GM23338 (cell line): ENCODE data around the gene EEF2. TPM values are rescaled to one million over a fixed set of nuclear protein-coding genes. Genes with fewer than 3 reads are reported as not detected.

Experiments
- ATAC-seq: fragments of 200-7000 bp; cut with Tn5 transposase; 3 replicates; pipeline ENCODE4 v1.9.1; 2020
- DNase-seq: peaks from one replicate; pipeline ENCODE4 v3.0.0-alpha.2; 2015; ENCODE audit warnings: low spot score
- H2AFZ ChIP-seq: fragments of 200-600 bp; sonication (generic); 2 replicates; pipeline ENCODE4 v1.8.0; 2016; ENCODE audit warnings: antibody characterized with exemption, mild to moderate bottlenecking, moderate library complexity
- H3F3A ChIP-seq: fragments of 200-600 bp; sonication (generic); replicated peaks from 2 replicates; pipeline ENCODE4 v1.8.0; 2017; ENCODE audit warnings: antibody characterized with exemption, mixed run types, low read depth
- H3K27ac ChIP-seq: fragments of 200-600 bp; sonication (generic); 2 replicates; pipeline ENCODE4 v1.6.1; 2016; ENCODE audit warnings: low read depth
- H3K27me3 ChIP-seq: fragments of 200-600 bp; sonication (generic); 2 replicates; pipeline ENCODE4 v1.8.0; 2016; ENCODE audit warnings: mild to moderate bottlenecking, mixed run types, moderate library complexity; ENCODE audit not compliant: insufficient read depth
- H3K36me3 ChIP-seq: fragments of 200-600 bp; sonication (generic); 2 replicates; pipeline ENCODE4 v1.8.0; 2016; ENCODE audit warnings: mild to moderate bottlenecking; ENCODE audit not compliant: insufficient read depth
- H3K4me1 ChIP-seq: fragments of 200-600 bp; sonication (generic); 2 replicates; pipeline ENCODE4 v1.8.0; 2016; ENCODE audit warnings: mild to moderate bottlenecking, moderate library complexity; ENCODE audit not compliant: insufficient read depth
- H3K4me2 ChIP-seq: fragments of 200-600 bp; sonication (generic); 2 replicates; pipeline ENCODE4 v1.7.1; 2017; ENCODE audit warnings: mixed run types
- H3K4me3 ChIP-seq: fragments of 200-600 bp; sonication (generic); 2 replicates; pipeline ENCODE4 v1.6.1; 2016; ENCODE audit warnings: mixed run types
- H3K79me2 ChIP-seq: fragments of 200-600 bp; sonication (generic); replicated peaks from 2 replicates; pipeline ENCODE4 v1.8.0; 2017; ENCODE audit warnings: mild to moderate bottlenecking; ENCODE audit not compliant: insufficient read depth
- H3K9me2 ChIP-seq: fragments of 200-600 bp; sonication (generic); 2 replicates; pipeline ENCODE4 v1.8.0; 2017; ENCODE audit not compliant: insufficient read depth
- H4K20me1 ChIP-seq: fragments of 200-600 bp; sonication (generic); replicated peaks from 2 replicates; pipeline ENCODE4 v1.8.0; 2017; ENCODE audit warnings: mild to moderate bottlenecking; ENCODE audit not compliant: insufficient read depth
- H3K27ac Mint-ChIP-seq: 2 replicates; pipeline ENCODE4 v1.8.0; 2020; ENCODE audit warnings: inconsistent platforms, mild to moderate bottlenecking, moderate library complexity, mixed read lengths
- H3K27me3 Mint-ChIP-seq: 3 replicates; pipeline ENCODE4 v1.8.0; 2022; ENCODE audit warnings: low read depth, mild to moderate bottlenecking, moderate library complexity, mixed read lengths, inconsistent platforms; ENCODE audit not compliant: insufficient read depth, poor library complexity
- H3K36me3 Mint-ChIP-seq: 3 replicates; pipeline ENCODE4 v1.8.0; 2021; ENCODE audit warnings: low read depth, mild to moderate bottlenecking, inconsistent platforms, moderate library complexity, mixed read lengths
- H3K4me1 Mint-ChIP-seq: 3 replicates; pipeline ENCODE4 v1.8.0; 2020; ENCODE audit warnings: mild to moderate bottlenecking, inconsistent platforms, mixed read lengths
- H3K4me3 Mint-ChIP-seq: 3 replicates; pipeline ENCODE4 v1.8.0; 2021; ENCODE audit warnings: moderate library complexity, mild to moderate bottlenecking, inconsistent platforms, mixed read lengths
- H3K9me3 Mint-ChIP-seq: 3 replicates; pipeline ENCODE4 v1.8.0; 2020; ENCODE audit warnings: moderate library complexity, mild to moderate bottlenecking, inconsistent platforms, mixed read lengths
- CREB1 ChIP-seq: fragments of 250-450 bp; sonication (Bioruptor Pico); IDR thresholded peaks from 2 replicates; pipeline ENCODE4 v1.5.0; 2020; ENCODE audit warnings: low read depth, mild to moderate bottlenecking, moderate library complexity
- EZH2phosphoT487 ChIP-seq: fragments of 200-600 bp; sonication (generic); IDR thresholded peaks from one replicate; pipeline ENCODE4 v1.8.1; 2018; ENCODE audit warnings: antibody characterized with exemption; ENCODE audit not compliant: unreplicated experiment
- JUNB ChIP-seq: IDR thresholded peaks from one replicate; pipeline ENCODE4 v1.6.1; 2016; ENCODE audit warnings: antibody characterized with exemption; ENCODE audit not compliant: unreplicated experiment
- STAT1 ChIP-seq: IDR thresholded peaks from one replicate; pipeline ENCODE4 v1.6.1; 2016; ENCODE audit warnings: antibody characterized with exemption; ENCODE audit not compliant: unreplicated experiment
- ZNF114 ChIP-seq: fragments of 250-450 bp; sonication (Bioruptor Pico); IDR thresholded peaks from 2 replicates; pipeline ENCODE4 v1.5.0; 2020; ENCODE audit warnings: mild to moderate bottlenecking, moderate library complexity
- polyA plus RNA-seq: library from polyadenylated mRNA; unstranded; fragments of >200 nt; fragmentation: Nextera tagmentation; extraction: Ambion mirVana; gene quantifications from 2 replicates; pipeline ENCODE4 v1.2.1, GENCODE V29; 2016
- total RNA-seq: library from RNA; depleted of rRNA; stranded (reverse); fragments of >200 nt; shearing (Covaris generic); gene quantifications from 2 replicates; pipeline ENCODE4 v1.2.3, GENCODE V29; 2014
- TF ChIP-seq, protein P1 (sequence below): fragments of 250-450 bp; sonication (Bioruptor Pico); IDR thresholded peaks from 2 replicates; pipeline ENCODE4 v1.5.0; 2020; ENCODE audit warnings: mild to moderate bottlenecking, moderate library complexity

The EEF2 gene
- total and polyA plus RNA-seq, 2 experiments from 2014 or later = 772 to 2,987 TPM

DNA sequence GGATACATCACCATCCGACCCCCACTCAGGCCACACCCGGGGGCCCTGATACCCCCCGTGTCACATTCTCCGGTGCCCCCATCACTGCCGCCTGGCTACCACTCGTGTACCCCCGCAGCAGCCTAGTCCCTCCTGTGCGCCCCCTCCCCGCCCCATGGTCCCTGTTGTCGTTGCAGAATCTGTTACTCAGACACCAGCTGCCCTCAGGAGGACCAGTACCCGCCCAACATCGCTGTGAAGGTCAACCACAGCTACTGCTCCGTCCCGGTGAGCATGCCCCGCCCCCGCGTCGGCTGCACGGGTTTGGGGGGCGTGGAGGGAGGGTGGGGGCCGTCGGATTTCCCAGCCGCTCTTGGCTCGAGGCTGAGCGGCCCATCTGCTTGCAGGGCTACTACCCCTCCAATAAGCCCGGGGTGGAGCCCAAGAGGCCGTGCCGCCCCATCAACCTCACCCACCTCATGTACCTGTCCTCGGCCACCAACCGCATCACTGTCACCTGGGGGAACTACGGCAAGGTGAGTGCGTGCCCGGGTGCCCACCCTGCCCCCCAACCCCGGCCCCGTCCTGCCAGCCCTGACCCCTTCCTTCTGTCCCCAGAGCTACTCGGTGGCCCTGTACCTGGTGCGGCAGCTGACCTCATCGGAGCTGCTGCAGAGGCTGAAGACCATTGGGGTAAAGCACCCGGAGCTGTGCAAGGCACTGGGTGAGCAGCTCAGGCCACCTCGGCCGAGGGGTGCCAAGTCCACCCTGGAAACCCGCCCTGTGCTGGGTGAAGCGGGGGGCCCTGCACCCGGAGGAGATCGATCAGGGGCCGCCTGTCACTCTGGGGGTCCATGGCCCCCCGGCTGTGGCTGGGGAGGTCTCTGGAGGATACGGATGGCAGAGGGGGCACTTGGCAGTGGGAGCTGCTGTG, 43.3 kb upstream of the EEF2 start:
- no peaks in the 10 kb centered on the region for H3K27me3 ChIP-seq
- ATAC-seq (no peak), DNase-seq (no peak)
- no peaks in the 10 kb centered on the region for H3K4me1 ChIP-seq
- no peak for TF ChIP-seq JUNB
- TF ChIP-seq, protein P1, sequence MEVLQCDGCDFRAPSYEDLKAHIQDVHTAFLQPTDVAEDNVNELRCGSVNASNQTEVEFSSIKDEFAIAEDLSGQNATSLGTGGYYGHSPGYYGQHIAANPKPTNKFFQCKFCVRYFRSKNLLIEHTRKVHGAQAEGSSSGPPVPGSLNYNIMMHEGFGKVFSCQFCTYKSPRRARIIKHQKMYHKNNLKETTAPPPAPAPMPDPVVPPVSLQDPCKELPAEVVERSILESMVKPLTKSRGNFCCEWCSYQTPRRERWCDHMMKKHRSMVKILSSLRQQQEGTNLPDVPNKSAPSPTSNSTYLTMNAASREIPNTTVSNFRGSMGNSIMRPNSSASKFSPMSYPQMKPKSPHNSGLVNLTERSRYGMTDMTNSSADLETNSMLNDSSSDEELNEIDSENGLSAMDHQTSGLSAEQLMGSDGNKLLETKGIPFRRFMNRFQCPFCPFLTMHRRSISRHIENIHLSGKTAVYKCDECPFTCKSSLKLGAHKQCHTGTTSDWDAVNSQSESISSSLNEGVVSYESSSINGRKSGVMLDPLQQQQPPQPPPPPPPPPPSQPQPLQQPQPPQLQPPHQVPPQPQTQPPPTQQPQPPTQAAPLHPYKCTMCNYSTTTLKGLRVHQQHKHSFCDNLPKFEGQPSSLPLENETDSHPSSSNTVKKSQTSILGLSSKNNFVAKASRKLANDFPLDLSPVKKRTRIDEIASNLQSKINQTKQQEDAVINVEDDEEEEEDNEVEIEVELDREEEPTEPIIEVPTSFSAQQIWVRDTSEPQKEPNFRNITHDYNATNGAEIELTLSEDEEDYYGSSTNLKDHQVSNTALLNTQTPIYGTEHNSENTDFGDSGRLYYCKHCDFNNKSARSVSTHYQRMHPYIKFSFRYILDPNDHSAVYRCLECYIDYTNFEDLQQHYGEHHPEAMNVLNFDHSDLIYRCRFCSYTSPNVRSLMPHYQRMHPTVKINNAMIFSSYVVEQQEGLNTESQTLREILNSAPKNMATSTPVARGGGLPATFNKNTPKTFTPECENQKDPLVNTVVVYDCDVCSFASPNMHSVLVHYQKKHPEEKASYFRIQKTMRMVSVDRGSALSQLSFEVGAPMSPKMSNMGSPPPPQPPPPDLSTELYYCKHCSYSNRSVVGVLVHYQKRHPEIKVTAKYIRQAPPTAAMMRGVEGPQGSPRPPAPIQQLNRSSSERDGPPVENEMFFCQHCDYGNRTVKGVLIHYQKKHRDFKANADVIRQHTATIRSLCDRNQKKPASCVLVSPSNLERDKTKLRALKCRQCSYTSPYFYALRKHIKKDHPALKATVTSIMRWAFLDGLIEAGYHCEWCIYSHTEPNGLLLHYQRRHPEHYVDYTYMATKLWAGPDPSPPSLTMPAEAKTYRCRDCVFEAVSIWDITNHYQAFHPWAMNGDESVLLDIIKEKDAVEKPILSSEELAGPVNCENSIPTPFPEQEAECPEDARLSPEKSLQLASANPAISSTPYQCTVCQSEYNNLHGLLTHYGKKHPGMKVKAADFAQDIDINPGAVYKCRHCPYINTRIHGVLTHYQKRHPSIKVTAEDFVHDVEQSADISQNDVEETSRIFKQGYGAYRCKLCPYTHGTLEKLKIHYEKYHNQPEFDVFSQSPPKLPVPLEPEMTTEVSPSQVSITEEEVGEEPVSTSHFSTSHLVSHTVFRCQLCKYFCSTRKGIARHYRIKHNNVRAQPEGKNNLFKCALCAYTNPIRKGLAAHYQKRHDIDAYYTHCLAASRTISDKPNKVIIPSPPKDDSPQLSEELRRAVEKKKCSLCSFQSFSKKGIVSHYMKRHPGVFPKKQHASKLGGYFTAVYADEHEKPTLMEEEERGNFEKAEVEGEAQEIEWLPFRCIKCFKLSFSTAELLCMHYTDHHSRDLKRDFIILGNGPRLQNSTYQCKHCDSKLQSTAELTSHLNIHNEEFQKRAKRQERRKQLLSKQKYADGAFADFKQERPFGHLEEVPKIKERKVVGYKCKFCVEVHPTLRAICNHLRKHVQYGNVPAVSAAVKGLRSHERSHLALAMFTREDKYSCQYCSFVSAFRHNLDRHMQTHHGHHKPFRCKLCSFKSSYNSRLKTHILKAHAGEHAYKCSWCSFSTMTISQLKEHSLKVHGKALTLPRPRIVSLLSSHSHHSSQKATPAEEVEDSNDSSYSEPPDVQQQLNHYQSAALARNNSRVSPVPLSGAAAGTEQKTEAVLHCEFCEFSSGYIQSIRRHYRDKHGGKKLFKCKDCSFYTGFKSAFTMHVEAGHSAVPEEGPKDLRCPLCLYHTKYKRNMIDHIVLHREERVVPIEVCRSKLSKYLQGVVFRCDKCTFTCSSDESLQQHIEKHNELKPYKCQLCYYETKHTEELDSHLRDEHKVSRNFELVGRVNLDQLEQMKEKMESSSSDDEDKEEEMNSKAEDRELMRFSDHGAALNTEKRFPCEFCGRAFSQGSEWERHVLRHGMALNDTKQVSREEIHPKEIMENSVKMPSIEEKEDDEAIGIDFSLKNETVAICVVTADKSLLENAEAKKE = no peak
- TF ChIP-seq EZH2phosphoT487 = no peak
- TF ChIP-seq CREB1 (CRISPR knock-in tag) = no peak
- TF ChIP-seq ZNF114 = no peak
- TF ChIP-seq STAT1 = no peak
- Mint-ChIP-seq H3K27me3 (no peaks in the 10 kb centered on the region), H3K36me3 (peaks cover 34% of the 10 kb centered on the region), H3K4me1 (no peaks in the 10 kb centered on the region), H3K9me3 (no peaks in the 10 kb centered on the region), H3K27ac (no peak overlapping the region), H3K4me3 (no peak overlapping the region)
- no peak overlapping the region for H3K4me3 ChIP-seq
- no peak overlapping the region for H2AFZ ChIP-seq
- H3K4me2 ChIP-seq = no peak overlapping the region
- H3F3A ChIP-seq = no peaks in the 10 kb centered on the region
- no peak overlapping the region for H3K27ac ChIP-seq
- no peaks in the 10 kb centered on the region for H3K79me2 ChIP-seq
- no peaks in the 10 kb centered on the region for H3K9me2 ChIP-seq
- H3K36me3 ChIP-seq = no peaks in the 10 kb centered on the region; the same call in 1 of the 2 replicates
- no peaks in the 10 kb centered on the region; the same call in 1 of the 2 replicates for H4K20me1 ChIP-seq
